GM19239 (cell line): ENCODE data around the gene C11orf52.
A peak's percentile ranks its signal among the peaks of the same experiment; 100 is the strongest.
"Not testable (repeated sequence)": the region's sequence is repeated elsewhere in the genome, so short reads cannot be mapped to it uniquely, and the experiment has no call there.

Source experiments
- DNase-seq: peaks from one replicate; pipeline ENCODE4 v3.0.0; 2011; ENCODE audit warnings: low spot score; ENCODE audit not compliant: insufficient read length
- FAIRE-seq: peaks from 2 replicates; lab custom pipeline; 2011; peaks lifted over from hg19 to GRCh38; lab: Jason Lieb, UNC

C11orf52 gene

GRCh38 chr11:111911563-111912401 is 6.9 kb upstream of the C11orf52 start, which contains the start of gene CRYAB:
Gene CRYAB, minus strand, starts transcription at chr11:111911770. Its CDS starts 46 bp downstream, at chr11:111911724.
- no peak for DNase-seq
- FAIRE-seq, result no peak

GRCh38 chr11:111912535-111912934 is 6.2 kb upstream of the C11orf52 start, which contains the start of gene HSPB2:
Gene HSPB2, plus strand, starts transcription at chr11:111912734. Its CDS starts 96 bp downstream, at chr11:111912830.
- no peak for FAIRE-seq
- no peak for DNase-seq

DNA sequence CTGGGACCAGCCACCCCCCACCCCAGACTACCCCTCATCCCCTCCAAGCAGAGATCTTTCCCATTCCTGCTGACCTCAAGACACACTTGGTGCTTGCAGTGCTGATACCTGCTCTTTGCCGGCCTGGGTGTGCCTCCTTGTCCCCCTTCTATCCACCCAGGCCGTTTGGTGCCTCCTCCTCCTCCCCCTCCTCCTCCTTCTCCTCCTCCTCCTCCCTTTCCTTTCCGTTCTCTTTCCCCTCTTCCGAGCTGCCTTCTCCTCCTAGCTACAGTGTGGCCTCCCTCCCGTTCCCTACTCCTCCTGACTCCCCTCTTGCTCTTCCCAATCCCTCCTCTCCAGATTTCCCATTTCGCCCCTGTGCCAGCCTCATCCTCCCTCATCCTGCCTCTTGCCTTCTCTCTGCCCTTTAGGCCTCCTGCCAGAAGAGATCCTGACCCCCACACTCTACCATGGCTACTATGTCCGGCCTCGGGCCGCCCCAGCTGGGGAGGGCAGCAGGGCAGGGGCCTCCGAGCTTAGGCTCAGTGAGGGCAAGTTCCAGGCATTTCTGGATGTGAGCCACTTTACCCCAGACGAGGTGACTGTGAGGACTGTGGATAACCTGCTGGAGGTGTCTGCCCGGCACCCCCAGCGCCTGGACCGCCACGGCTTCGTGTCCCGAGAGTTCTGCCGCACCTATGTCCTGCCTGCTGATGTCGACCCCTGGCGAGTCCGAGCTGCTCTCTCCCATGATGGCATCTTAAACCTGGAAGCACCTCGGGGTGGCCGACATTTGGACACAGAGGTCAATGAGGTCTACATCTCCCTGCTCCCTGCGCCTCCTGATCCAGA is 5.5 kb upstream of the C11orf52 start:
- DNase-seq (no peak), FAIRE-seq (no peak)

DNA sequence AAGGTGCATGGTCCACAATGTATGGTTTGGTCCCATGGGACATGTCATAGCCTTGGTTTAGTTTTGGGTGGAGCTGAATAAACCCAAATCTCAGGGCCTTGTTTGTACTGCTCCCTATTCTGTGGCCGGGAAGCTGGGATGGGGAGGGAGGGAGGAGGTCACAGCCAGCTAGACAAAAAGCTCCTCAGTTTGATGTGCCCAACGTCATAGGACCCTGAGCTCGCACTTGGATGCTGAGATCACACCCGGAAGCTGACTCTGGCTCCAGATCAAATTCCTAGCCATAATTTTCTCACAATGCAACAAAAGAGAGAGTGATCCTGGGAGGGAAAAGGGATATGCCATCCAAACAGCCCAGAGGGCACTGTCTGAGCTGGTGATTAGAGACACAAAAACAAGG is 4.7 kb upstream of the C11orf52 start:
- no peak for DNase-seq
- no peak for FAIRE-seq

DNA sequence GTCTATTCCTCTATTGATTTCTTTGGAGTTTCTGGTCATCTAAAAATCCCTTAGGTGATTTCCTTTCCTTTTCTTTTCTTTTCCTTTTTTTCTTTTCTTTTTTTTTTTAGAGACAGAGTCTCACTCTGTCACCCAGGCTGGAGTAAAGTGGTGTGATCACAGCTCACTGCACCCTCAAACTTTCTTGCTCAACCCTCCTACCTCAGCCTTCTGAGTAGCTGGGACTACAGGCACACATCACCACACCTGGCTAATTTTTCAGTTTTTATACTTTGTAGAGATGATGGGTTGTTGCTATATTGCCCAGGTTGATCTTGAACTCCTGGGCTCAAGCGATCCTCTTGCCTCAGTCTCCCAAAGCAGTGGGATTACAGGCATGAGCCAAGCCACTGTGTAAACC is 1.9 kb upstream of the C11orf52 start:
- FAIRE-seq (no peak), DNase-seq (no peak)

DNA sequence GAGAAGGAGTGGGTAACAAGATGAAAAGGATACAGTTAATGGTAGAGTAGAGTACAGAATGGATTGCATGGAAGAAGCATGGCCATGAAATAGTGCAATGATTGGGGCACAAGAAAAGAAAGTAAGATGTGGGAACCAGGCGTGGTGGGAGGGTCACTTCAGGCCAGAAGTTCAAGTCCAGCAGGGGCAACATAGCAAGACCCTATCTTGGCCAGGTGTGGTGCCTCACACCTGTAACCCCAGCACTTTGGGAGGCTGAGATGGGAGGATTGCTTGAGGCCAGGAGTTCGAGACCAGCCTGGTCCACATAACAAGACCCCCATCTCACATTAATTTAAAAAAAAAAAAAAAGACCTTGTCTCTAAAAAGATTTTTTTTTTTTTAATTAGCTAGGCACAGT is 1.4 kb upstream of the C11orf52 start:
- DNase-seq (no peak), FAIRE-seq (no peak)

DNA sequence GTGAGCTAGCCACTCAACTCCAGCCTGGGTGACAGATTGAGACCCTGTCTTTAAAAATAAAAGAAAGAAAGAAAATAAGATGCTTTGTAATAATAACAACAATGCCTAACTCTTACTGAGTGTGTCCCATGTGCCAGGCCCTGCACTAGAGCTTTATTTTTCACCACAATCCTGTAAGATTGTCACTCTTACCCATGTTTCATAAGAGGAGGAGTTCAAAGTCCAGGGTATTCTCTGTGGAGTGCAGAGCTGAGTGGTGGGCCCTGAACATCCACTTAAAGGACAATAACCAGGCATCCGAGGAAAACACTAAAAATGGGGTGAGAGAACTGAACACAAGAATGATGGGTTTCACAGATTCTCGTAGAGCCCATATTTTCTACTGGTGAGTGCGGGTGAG is 925 bp upstream of the C11orf52 start:
- DNase-seq, result no peak
- FAIRE-seq, result no peak

DNA sequence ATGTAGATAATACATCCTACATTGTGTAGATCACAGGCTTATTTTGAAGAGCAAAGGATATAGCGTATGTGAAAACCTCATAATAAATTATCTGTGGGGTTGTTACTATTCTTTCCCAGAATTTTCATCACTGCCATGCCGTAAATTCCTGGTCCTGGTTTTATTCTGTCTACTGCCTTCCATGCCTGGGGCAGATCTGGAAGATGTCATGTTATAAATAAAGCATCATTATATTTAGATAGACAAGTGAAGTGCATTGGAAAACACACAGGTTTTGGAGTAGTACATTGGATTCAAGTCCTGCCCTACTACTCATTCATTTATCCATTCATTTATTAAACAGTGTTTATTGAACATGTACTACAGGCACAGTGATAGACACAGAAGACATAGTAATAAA is 2.2 kb downstream of the C11orf52 start:
- DNase-seq, result no peak
- no peak for FAIRE-seq

GRCh38 chr11:111921541-111922230 is 3.0 kb downstream of the C11orf52 start:
- DNase-seq (no peak), FAIRE-seq (no peak)

- FAIRE-seq (no peak), DNase-seq (no peak)
Measured at GRCh38 chr11:111922803-111923202, 4.1 kb downstream of the C11orf52 start.

- FAIRE-seq (no peak), DNase-seq (no peak)
Measured at GRCh38 chr11:111923351-111923788, 4.7 kb downstream of the C11orf52 start.

DNA sequence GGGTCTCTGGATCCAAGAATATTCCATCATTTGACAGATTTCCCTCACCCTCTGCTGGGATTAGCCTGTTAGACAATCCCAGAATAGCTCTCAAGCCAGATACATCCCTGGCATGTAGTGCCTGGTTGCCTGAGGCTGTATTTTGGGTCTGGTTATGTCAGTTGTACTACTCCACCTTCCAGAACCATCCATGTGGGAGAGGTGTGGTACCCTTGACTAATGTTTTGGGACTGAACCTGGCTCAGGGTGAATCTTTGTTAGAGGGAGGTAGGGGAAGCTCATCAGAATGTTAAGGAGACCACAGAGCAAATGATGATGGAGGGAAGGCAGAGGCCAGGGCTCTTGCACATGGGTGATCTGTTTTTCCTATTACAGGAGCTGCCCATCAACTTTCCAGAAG is 5.2 kb downstream of the C11orf52 start:
- DNase-seq, result no peak
- FAIRE-seq, result no peak

DNA sequence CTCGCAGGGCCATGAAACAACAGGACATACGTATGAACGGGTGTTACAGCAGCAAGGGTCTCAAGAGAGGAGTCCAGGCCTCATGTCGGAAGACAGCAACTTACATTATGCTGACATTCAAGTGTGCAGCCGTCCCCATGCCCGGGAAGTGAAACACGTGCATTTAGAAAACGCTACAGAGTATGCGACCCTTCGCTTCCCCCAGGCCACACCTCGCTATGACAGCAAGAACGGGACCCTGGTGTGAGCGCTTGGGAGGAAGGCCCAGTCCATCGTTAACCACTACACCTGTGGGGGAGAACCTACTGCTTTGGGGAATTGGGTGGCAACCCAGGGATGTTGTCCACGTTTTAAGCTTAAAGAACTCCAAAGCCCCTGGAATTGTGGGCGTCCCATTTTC is 7.2 kb downstream of the C11orf52 start:
- DNase-seq (no peak), FAIRE-seq (no peak)

DNA sequence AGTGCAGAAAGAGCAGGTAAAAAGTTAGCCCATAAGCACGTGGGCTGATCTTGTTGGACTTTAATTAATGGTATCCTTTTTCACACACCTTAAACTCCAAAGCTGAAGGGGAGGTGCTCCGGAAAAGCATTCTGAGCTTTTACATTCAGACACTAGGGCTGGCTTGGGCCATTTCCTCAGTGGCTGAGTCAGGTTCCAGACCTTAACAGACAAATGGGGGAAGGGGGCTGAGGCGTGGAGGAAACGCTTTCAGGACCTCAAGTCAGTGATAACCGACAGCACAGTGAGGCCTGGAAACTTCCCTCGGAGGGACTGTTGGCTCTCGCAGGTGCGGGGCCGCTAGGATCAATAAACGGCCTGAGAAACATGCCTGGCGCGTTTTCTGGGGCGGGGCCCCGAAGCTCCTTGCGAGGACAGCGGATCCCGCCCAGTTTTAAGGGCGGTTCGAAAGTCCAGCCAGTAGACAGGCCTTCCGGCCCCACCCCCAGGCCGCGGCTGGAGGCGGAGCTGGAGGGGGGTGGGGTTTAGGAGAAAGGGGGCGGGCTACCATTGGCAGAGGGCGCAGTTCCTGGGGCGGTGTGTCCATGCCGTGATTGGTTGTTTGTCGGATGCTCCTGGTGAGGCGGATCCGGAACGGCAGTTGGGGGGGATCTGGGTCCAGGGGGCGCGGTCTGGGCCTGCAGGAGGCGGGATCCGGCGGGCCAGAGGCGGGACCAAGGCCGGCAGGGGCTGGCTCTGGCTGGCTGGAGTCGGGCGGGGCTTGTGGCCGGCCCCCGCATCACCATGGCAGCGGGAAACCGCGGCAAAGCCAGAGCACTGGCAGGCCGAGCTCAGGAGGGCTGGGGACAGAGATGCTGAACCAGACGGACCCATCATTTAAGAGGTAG is 8.0 kb downstream of the C11orf52 start:
- FAIRE-seq, result peak; percentile 93

GRCh38 chr11:111930472-111930871 is 11.8 kb downstream of the C11orf52 start:
- FAIRE-seq (no peak), DNase-seq (no peak)

More for the DNA sequence above, 8.0 kb downstream of the C11orf52 start:
- peak; percentile 91 for DNase-seq

DNA sequence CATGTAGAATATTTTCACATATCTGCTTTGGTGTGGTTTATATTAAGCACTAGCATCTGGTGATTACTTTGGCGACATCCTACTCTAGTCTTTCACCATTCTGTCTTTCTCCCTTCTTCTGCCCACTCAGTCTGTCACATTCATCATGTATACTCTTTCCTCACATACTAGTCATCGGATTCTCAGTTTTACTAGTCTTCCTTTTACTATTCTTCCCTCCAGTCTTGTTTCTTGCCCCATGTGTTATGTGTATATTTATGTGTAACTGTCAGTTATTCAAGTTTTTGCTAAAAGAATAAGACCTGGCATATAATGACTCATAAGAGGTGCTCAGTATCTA is 13.9 kb downstream of the C11orf52 start:
- DNase-seq (no peak), FAIRE-seq (no peak)

GRCh38 chr11:111933176-111933575 is 14.5 kb downstream of the C11orf52 start:
- FAIRE-seq, DNase-seq: not testable (repeated sequence)

GRCh38 chr11:111933872-111934271 is 15.2 kb downstream of the C11orf52 start:
- DNase-seq (no peak), FAIRE-seq (no peak)

DNA sequence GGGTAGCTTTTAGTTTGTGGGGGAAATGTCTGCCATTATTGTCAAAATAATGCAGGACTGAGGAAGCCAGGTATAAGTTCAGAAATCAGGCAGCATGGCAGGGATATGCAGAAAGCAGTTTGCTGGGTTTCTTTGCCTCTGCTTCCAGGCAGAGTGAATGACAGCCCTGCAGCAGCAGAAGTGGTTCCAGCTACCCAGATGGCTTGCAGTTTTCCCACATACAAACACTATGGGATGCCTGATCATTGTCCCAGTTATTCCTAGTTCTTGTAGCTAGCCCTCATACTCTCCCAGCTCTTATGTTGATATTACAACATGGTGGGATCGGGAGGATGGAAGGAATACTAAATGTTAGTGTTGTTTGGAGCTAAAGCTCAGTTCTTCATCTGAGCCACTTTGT is 15.6 kb downstream of the C11orf52 start:
- FAIRE-seq (no peak), DNase-seq (no peak)
